ENCODE measurements around the gene ZFHX2.

- TF ChIP-seq CTCF (IDR thresholded peaks at IDR 0.05) (no peak), GABPA (IDR thresholded peaks at IDR 0.05; ENCODE audit: low read depth) (no peak), POLR2AphosphoS5 (IDR thresholded peaks at IDR 0.05; ENCODE audit: low read depth, low read length) (no peak), MAX (IDR thresholded peaks at IDR 0.05; ENCODE audit: low read depth) (no peak), FOXJ3 (CRISPR knock-in tag; IDR thresholded peaks at IDR 0.05) (no peak), EP300 (IDR thresholded peaks at IDR 0.05; ENCODE audit: borderline replicate concordance in 1 of 2, low read depth in 1 of 2, low read length in 1 of 2) (no peak), ZBTB33 (IDR thresholded peaks at IDR 0.05; ENCODE audit: borderline replicate concordance, low read depth) (no peak), JUND (IDR thresholded peaks at IDR 0.05) (no peak)
These were observed 29.6 kb downstream of the ZFHX2 start for GRCh38 chr14:23521785-23522640.

Measured in SK-N-SH (cell line).